Measurements from ENCODE around the gene ASTE1.

The ASTE1 gene

GRCh38 chr3:131008326-131008725 lies 18.3 kb downstream of the ASTE1 start:
- DNase-seq (ENCODE audit: extremely low read depth, low read depth): no peak
- no peak for TF ChIP-seq CTCF (IDR thresholded peaks at IDR 0.05; ENCODE audit: low read depth, low read length)

- TF ChIP-seq CTCF (IDR thresholded peaks at IDR 0.05; ENCODE audit: low read depth, low read length): no peak
- DNase-seq (ENCODE audit: extremely low read depth, low read depth): no peak
These were observed 18.8 kb downstream of the ASTE1 start for GRCh38 chr3:131007782-131008181.

- no peak for TF ChIP-seq CTCF (IDR thresholded peaks at IDR 0.05; ENCODE audit: low read depth, low read length)
- no peak for DNase-seq (ENCODE audit: extremely low read depth, low read depth)
These were observed 19.4 kb downstream of the ASTE1 start for GRCh38 chr3:131007256-131007655.

- no peak for TF ChIP-seq CTCF (IDR thresholded peaks at IDR 0.05; ENCODE audit: low read depth, low read length)
- DNase-seq (ENCODE audit: extremely low read depth, low read depth): no peak
These were observed 22.0 kb downstream of the ASTE1 start for GRCh38 chr3:131004603-131005002.

- DNase-seq (ENCODE audit: extremely low read depth, low read depth): no peak
- no peak for TF ChIP-seq CTCF (IDR thresholded peaks at IDR 0.05; ENCODE audit: low read depth, low read length)
These were observed 25.6 kb downstream of the ASTE1 start for GRCh38 chr3:131001071-131001470.

- DNase-seq (ENCODE audit: extremely low read depth, low read depth): no peak
- no peak for TF ChIP-seq CTCF (IDR thresholded peaks at IDR 0.05; ENCODE audit: low read depth, low read length)
These were observed 29.3 kb downstream of the ASTE1 start for GRCh38 chr3:130997289-130997688.

- no peak for TF ChIP-seq CTCF (IDR thresholded peaks at IDR 0.05; ENCODE audit: low read depth, low read length)
- no peak for DNase-seq (ENCODE audit: extremely low read depth, low read depth)
These were observed 34.3 kb downstream of the ASTE1 start for GRCh38 chr3:130992344-130992743.
